Rectal smooth muscle tissue (tissue), 1 donor: ENCODE data around the gene SPRYD7.

Source experiments
- H3K27ac ChIP-seq: one replicate; pipeline ENCODE4 v1.7.0; 2013; ENCODE audit warnings: low read depth, low read length, inconsistent platforms
- H3K27me3 ChIP-seq: one replicate; pipeline ENCODE4 v1.7.0; 2013; ENCODE audit warnings: low read length; ENCODE audit not compliant: control insufficient read depth, insufficient read depth
- H3K36me3 ChIP-seq: one replicate; pipeline ENCODE4 v1.7.0; 2013; ENCODE audit warnings: low read length; ENCODE audit not compliant: control insufficient read depth, insufficient read depth
- H3K4me1 ChIP-seq: one replicate; pipeline ENCODE4 v1.7.0; 2013; ENCODE audit warnings: low read length; ENCODE audit not compliant: control insufficient read depth, insufficient read depth
- H3K4me3 ChIP-seq: one replicate; pipeline ENCODE4 v1.7.0; 2013; ENCODE audit warnings: low read length
- H3K9ac ChIP-seq: one replicate; pipeline ENCODE4 v1.7.0; 2013; ENCODE audit warnings: low read length

The SPRYD7 gene

GRCh38 chr13:49874430-49874829 lies 61.7 kb downstream of the SPRYD7 start:
- no peak overlapping the region for H3K27ac ChIP-seq
- no peaks in the 10 kb centered on the region for H3K27me3 ChIP-seq
- no peaks in the 10 kb centered on the region for H3K36me3 ChIP-seq
- no peak overlapping the region for H3K4me3 ChIP-seq
- no peaks in the 10 kb centered on the region for H3K4me1 ChIP-seq
- no peak overlapping the region for H3K9ac ChIP-seq

- no peak overlapping the region for H3K9ac ChIP-seq
- H3K4me1 ChIP-seq = no peaks in the 10 kb centered on the region
- no peak overlapping the region for H3K4me3 ChIP-seq
- H3K36me3 ChIP-seq = no peaks in the 10 kb centered on the region
- H3K27ac ChIP-seq = no peak overlapping the region
- H3K27me3 ChIP-seq = no peaks in the 10 kb centered on the region
Observed at GRCh38 chr13:49869519-49869918, 66.6 kb downstream of the SPRYD7 start.

GRCh38 chr13:49867834-49868233 lies 68.3 kb downstream of the SPRYD7 start:
- Histone ChIP-seq H3K27ac (no peak overlapping the region), H3K9ac (no peak overlapping the region), H3K27me3 (no peaks in the 10 kb centered on the region), H3K4me1 (no peaks in the 10 kb centered on the region), H3K4me3 (no peak overlapping the region), H3K36me3 (no peaks in the 10 kb centered on the region)

- no peak overlapping the region for H3K9ac ChIP-seq
- H3K27ac ChIP-seq = no peak overlapping the region
- no peaks in the 10 kb centered on the region for H3K36me3 ChIP-seq
- no peaks in the 10 kb centered on the region for H3K27me3 ChIP-seq
- no peaks in the 10 kb centered on the region for H3K4me1 ChIP-seq
- H3K4me3 ChIP-seq = no peak overlapping the region
Observed at GRCh38 chr13:49865218-49865617, 70.9 kb downstream of the SPRYD7 start.

GRCh38 chr13:49864509-49864908 lies 71.6 kb downstream of the SPRYD7 start:
- Histone ChIP-seq H3K27me3 (no peaks in the 10 kb centered on the region), H3K4me3 (no peak overlapping the region), H3K4me1 (no peaks in the 10 kb centered on the region), H3K9ac (no peak overlapping the region), H3K27ac (no peak overlapping the region), H3K36me3 (no peaks in the 10 kb centered on the region)
